Activated CD8-positive, alpha-beta memory T cell treated with anti-CD3 and anti-CD28 coated beads for 1 hour (primary cell): Measurements from ENCODE around the gene NSRP1.
"Not testable (repeated sequence)": the region's sequence is repeated elsewhere in the genome, so short reads cannot be mapped to it uniquely, and the experiment has no call there.

Experiments used
- DNase-seq, 2 donors: peaks; one replicate each; pipeline ENCODE4 v3.0.0-alpha.2; 2020; ENCODE audit warnings: low read depth in 1 of 2; ENCODE audit errors: extremely low read depth in 1 of 2

The NSRP1 gene

DNA sequence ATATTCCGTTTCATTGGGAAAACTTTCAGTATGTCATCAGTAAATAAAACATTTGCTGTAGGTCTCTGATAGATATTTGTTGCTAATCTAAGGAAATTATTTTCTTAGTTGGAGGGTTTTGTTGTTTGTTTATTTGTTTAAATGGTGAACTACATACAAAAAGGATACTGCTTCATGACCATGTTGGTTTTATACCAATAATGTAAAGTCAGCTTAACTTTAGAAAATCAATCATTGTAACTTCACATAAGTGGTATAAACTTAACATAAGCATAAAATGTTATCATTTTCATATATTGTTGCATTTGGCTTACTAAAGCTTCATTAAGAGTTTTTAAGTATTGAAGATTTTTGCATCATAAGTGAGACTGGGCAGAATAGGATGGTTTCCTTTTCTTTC, 57.9 kb downstream of the NSRP1 start:
- no peak for DNase-seq

DNA sequence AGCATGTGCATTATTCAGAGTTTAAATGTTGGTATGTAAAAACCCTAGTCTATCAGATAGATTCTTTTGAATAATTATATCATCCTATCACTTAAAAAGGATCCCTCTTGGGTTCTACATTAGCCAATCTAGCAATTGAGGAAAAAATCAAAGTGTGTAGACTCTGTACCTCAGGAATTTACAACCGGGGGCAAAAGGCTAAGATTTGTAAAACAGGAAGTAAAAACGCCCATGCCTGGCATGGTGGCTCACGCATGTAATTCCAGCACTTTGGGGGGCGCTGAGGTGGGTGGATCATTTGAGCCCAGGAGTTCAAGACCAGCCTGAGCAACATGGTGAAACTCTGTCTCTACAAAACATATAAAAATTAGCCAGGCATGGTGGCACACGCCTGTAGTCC, 60.2 kb downstream of the NSRP1 start:
- no peak for DNase-seq

GRCh38 chr17:30186761-30187160, 70.1 kb downstream of the NSRP1 start:
- DNase-seq: no peak

DNA sequence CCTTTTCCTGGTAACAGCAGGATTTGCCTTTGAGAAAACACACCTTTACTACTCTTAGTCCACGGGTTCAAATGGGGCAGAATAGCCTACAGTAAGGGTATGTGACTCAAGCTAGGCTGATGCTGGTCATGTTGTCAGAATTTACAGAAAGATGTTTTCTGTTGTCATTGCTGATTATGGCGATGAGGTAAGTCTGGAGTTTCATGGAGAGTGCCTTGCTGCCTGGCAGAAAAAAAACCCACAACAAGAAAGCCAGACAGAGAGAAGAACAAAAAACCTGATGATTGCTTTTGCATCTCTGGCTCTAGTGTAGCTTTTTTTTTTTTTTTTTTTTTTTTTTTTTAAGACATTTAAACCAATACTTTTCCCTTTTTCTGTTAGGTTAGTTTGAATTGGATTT, 71.0 kb downstream of the NSRP1 start:
- no peak for DNase-seq

- DNase-seq: no peak
These were observed 71.8 kb downstream of the NSRP1 start for GRCh38 chr17:30188211-30188939.

DNA sequence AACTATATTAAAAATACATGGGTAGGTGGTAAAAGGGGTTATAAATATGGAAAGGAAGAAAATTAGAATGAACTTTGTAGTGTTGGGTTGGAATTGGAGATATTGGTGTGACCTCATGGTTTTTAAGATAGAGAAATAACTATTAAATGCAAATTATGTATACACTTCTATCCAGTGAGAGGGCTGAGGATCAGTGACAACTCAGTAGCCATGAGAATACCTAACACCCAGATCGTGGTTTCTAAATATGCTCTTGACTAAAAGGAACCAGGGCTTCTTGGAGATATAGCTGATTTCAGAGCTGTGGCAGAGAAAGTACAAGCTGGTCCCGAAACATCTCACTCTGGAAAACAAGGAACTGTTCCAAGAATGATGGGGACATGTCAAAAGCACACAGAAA, 74.5 kb downstream of the NSRP1 start:
- no peak for DNase-seq

GRCh38 chr17:30196504-30196903, 79.9 kb downstream of the NSRP1 start:
- DNase-seq: no peak

- DNase-seq: no peak
These were observed 80.8 kb downstream of the NSRP1 start for GRCh38 chr17:30197416-30197815.

- DNase-seq: no peak
These were observed 83.0 kb downstream of the NSRP1 start for GRCh38 chr17:30199600-30199999.

DNA sequence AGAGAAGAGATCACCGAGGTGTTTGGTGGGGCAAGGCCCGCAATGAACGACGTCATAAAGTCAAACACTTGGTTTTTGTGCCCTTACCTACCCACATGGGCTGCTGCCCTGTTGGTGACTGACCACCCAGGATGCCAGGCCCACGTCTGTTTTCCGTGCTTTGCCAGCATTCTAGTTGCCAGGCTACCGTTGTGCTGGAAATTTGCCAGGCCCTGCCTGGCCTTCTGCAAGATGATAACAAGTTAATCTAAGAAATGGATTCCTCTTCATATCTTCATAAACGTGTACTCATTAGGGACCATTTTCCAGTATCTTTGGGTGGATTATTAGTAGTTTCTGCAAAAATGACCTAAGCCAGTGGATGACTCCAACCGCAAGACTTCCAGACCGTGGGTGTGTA, 83.5 kb downstream of the NSRP1 start:
- DNase-seq: no peak

DNA sequence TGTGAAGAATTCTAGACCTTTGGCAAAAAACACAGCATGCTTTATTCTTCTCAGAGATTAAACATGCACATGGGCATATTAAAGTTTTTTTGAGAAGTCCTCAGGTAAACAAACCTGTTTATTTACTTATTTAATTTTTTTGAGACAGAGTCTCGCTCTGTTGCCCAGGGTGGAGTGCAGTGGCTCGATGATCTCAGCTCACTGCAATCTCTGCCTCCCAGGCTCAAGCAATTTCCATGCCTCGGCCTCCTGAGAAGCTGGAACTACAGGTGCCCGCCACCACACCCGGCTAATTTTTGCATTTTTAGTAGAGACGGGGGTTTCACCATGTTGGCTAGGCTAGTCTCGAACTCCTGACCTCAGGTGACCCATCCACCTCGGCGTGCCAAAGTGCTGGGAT, 84.0 kb downstream of the NSRP1 start:
- DNase-seq: not testable (repeated sequence)

DNA sequence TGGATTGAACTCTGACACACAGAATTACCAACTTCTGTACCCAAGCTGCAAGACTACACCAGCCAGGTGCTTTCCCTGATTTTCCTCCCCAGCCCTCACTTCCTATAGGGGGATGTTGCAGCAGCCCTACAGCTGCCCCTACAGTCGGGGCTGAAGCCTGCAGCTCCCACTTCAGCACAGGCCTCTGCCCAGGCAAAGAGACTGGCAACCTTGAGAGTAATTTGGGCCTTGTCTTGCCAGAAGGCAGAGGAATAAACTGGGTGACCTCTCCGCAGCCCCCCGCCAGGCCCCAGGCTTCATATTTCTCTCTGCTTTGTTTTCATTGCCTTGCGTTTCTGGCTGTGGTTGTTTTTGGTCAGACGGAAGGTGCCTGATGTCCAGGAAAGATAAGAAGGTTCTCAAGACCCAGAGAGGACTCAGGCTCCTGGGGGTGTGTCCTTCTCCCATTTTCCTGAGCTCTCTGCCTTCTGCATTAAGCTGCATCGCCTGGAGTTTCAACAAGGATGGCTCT, 86.9 kb downstream of the NSRP1 start:
- DNase-seq: no peak

GRCh38 chr17:30207655-30208054, 91.0 kb downstream of the NSRP1 start:
- DNase-seq: no peak

- DNase-seq: no peak
These were observed 91.6 kb downstream of the NSRP1 start for GRCh38 chr17:30208214-30208613.

GRCh38 chr17:30209930-30210329, 93.3 kb downstream of the NSRP1 start:
- no peak for DNase-seq

DNA sequence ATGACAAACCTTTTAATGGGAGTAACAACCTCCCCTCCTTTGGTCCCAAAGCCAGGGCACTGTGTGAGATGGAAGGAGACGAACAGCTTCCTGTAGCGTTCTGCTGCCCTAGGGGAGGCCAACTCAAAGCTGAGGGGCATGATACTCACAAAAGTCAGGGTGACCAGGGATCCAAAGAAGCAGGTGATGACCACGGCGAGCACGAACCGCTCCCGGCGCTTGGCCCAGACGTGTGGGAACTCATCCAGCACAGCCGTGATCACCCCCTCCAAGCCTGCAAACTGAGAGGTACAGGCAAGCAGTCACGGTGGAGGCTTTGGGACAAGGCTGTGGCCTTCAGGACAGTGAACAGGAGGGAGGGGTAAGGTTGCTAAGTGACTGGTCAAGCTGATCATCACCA, 93.8 kb downstream of the NSRP1 start:
- no peak for DNase-seq

DNA sequence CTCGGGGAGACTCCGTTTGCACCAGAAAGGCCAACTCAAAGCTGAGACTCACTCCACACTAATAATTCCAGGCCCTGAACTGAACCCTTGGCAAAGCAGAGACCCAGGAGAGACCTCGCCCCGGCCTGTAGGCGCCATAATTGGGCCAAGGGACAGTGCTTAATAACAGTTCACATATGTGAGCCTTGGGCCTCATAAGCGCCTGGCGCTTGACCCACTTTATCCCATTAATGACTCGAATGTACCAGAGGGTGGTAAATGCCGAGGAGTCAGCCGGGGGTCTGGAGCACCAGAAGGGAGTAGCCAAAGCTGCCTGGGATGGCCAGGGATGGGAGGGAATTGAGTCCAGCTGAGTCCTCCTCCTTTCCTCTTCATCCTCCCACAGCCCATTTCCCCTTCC, 94.3 kb downstream of the NSRP1 start:
- no peak for DNase-seq

GRCh38 chr17:30211371-30211770, 94.8 kb downstream of the NSRP1 start:
- no peak for DNase-seq

DNA sequence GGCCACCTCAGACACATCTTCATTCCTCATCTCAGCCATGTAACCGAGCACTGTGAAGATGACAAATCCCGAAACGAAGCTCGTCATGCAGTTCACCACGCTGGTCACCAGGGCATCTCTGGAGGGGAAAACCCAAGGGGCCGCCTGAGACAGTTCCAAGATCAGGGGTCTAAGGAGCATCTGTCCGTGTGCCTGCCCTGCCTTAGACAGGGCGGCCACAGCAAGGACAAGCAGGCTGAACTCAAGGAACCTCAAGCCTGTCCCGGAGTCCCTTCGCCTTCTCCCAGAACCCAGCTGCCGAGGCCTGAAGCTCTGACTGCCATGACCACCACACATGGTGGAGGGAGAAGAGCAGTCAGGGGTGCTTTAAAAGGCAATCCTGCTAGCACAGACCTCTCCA, 96.1 kb downstream of the NSRP1 start:
- DNase-seq: no peak

DNA sequence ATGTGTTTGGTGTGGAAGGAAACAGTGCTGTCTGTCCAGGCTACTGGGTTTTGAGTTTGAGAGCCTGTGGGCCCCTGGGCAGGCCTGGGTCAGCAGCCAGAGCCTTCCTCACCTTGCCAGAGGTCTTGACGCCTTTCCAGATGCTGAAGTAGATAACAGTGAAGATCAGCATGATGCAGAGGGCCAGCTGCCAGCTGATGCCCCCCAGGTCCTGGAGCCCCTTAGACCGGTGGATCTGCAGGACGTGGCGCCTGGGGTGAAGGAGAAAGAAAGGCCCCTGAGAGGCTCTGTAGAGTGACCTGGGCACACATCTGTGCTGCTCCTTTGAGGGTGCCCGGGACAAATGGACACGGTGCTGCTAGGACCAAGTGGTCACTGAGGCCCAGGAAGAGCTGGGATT, 100.4 kb downstream of the NSRP1 start:
- DNase-seq: no peak

GRCh38 chr17:30217746-30218245, 101.2 kb downstream of the NSRP1 start:
- DNase-seq: no peak

GRCh38 chr17:30218799-30219198, 102.2 kb downstream of the NSRP1 start:
- DNase-seq: no peak

DNA sequence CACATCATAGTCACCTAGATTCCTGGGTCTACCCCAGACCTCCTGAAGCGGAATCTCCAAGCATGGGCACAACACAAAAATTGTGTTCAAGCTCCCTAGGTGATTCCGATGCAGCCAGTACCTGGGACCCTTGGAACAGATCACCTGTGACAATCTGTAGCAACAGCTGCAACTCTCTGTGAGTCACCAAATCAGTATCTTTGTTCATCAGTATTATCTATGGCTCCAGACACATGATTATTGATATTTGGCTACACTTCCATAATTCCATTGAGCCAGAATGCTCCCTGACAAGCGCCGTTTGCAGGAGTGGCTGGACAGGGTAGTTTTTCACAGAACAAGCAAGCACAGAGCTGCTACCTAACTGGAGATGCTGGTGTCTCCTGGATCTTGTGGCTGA, 102.7 kb downstream of the NSRP1 start:
- no peak for DNase-seq
